HepG2 (cell line): ENCODE results near the gene USP5. TPM values are rescaled to one million over a fixed set of nuclear protein-coding genes. Genes with fewer than 3 reads are reported as not detected.

Experiments
- ATAC-seq: fragments of 200-7000 bp; cut with Tn5 transposase; 3 replicates; pipeline ENCODE4 v1.9.1; 2020; ENCODE audit warnings: mild to moderate bottlenecking, moderate library complexity
- BruUV-seq: library from RNA; stranded (reverse); fragments of 400-500 nt; replicated peaks from 2 replicates; lab custom pipeline; 2021; lab: Mats Ljungman, UMichigan
- CTCF ChIA-PET: fragments of 300-600 bp; formaldehyde crosslinking; extraction: SDS; loops from one replicate; lab custom pipeline; 2021; ENCODE audit warnings: low total read pairs, inconsistent platforms, low intra/inter-chr PET ratio; lab: Yijun Ruan, JAX
- POLR2A ChIA-PET: fragments of 350-600 bp; sonication (Branson Sonifier 250); formaldehyde crosslinking; loops from one replicate; lab custom pipeline; 2020; ENCODE audit warnings: antibody characterized with exemption, inconsistent platforms; lab: Yijun Ruan, JAX
- DNase-seq: peaks from one replicate; pipeline ENCODE4 v3.0.0-alpha.2; 2015; ENCODE audit warnings: low spot score
- FAIRE-seq: peaks from 3 replicates; lab custom pipeline; 2011; peaks lifted over from hg19 to GRCh38; lab: Jason Lieb, UNC
- H2AFZ ChIP-seq: one replicate; pipeline ENCODE4 v1.6.1; 2011; ENCODE audit warnings: low read length, inconsistent platforms
- H3K27ac ChIP-seq: fragments of 300-600 bp; 3 replicates; pipeline ENCODE4 v1.8.0; 2011; ENCODE audit warnings: mixed run types, mild to moderate bottlenecking, mixed read lengths, low read length, inconsistent platforms; ENCODE audit not compliant: insufficient read depth; ENCODE audit errors: extremely low read length
- H3K27me3 ChIP-seq, 2 experiments: fragments of 200-600 bp in 1 of 2; 2 replicates in 1 of 2; 3 replicates in 1 of 2; pipeline versions ENCODE4 v1.6.0 to v1.8.0; 2011; ENCODE audit warnings: low read length in 2 of 2, mild to moderate bottlenecking in 2 of 2, moderate library complexity in 2 of 2, inconsistent platforms in 1 of 2; ENCODE audit not compliant: insufficient read depth in 2 of 2, control insufficient read depth in 1 of 2
- H3K36me3 ChIP-seq, 2 experiments: fragments of 200-600 bp in 1 of 2; replicated peaks in 1 of 2; 2 replicates in 1 of 2; 3 replicates in 1 of 2; pipeline versions ENCODE4 v1.5.1 to v1.8.0; 2011; ENCODE audit warnings: low read length in 2 of 2, inconsistent platforms in 1 of 2; ENCODE audit not compliant: insufficient read depth in 2 of 2, control insufficient read depth in 1 of 2
- H3K4me1 ChIP-seq: 2 replicates; pipeline ENCODE4 v1.5.1; 2012; ENCODE audit warnings: low read length, inconsistent platforms; ENCODE audit not compliant: insufficient read depth
- H3K4me2 ChIP-seq: 2 replicates; pipeline ENCODE4 v1.6.0; 2011; ENCODE audit warnings: low read depth, low read length, inconsistent platforms
- H3K4me3 ChIP-seq, 3 experiments: fragments of 200-600 bp in 1 of 3; sonication (generic), shearing (Covaris generic) in 1 of 3; replicated peaks in 1 of 3; 2 replicates each; pipeline ENCODE4 v1.5.1; 2011 to 2016; ENCODE audit warnings: low read length in 3 of 3, inconsistent platforms in 2 of 3, low read depth in 2 of 3, mild to moderate bottlenecking in 2 of 3, control low read depth in 1 of 3, mixed read lengths in 1 of 3; ENCODE audit not compliant: insufficient read depth in 1 of 3
- H3K79me2 ChIP-seq: one replicate; pipeline ENCODE4 v1.6.1; 2011; ENCODE audit warnings: low read length, inconsistent platforms; ENCODE audit not compliant: insufficient read depth
- H3K9ac ChIP-seq: 2 replicates; pipeline ENCODE4 v1.6.0; 2011; ENCODE audit warnings: mild to moderate bottlenecking, low read depth, low read length, inconsistent platforms; ENCODE audit not compliant: insufficient read depth
- H3K9me3 ChIP-seq: 2 replicates; pipeline ENCODE4 v1.5.1; 2012; ENCODE audit warnings: mild to moderate bottlenecking, low read length
- H4K20me1 ChIP-seq: 2 replicates; pipeline ENCODE4 v1.6.0; 2011; ENCODE audit warnings: inconsistent platforms, mild to moderate bottlenecking, low read length, moderate library complexity; ENCODE audit not compliant: insufficient read depth
- ATAD3A ChIP-seq: sonication (generic); formaldehyde crosslinking; IDR thresholded peaks from 2 replicates; pipeline ENCODE4 v1.4.0; 2020; ENCODE audit warnings: missing genetic modification reagents
- HMG20B ChIP-seq: conservative IDR thresholded peaks from 2 replicates; pipeline ENCODE4 v1.6.1; 2016; ENCODE audit warnings: missing genetic modification reagents, missing compliant biosample characterization
- JUN ChIP-seq: sonication (generic); formaldehyde crosslinking; IDR thresholded peaks from 2 replicates; pipeline ENCODE4 v1.4.0; 2020; ENCODE audit warnings: mild to moderate bottlenecking, missing genetic modification reagents
- PAF1 ChIP-seq: IDR thresholded peaks from 2 replicates; pipeline ENCODE4 v1.6.1; 2016; ENCODE audit warnings: missing genetic modification reagents, missing compliant biosample characterization
- PHF20 ChIP-seq: sonication (generic); formaldehyde crosslinking; IDR thresholded peaks from 2 replicates; pipeline ENCODE4 v1.5.0; 2020; ENCODE audit warnings: mild to moderate bottlenecking, missing genetic modification reagents
- RAD51 ChIP-seq: fragments of 450-650 bp; IDR thresholded peaks from 2 replicates; pipeline ENCODE4 v1.6.1; 2016; ENCODE audit warnings: borderline replicate concordance
- SNAPC5 ChIP-seq: sonication (generic); formaldehyde crosslinking; IDR thresholded peaks from 2 replicates; pipeline ENCODE4 v1.8.1; 2023; ENCODE audit warnings: mild to moderate bottlenecking, missing genetic modification reagents, borderline replicate concordance
- YY1 ChIP-seq: IDR thresholded peaks from 2 replicates; pipeline ENCODE4 v1.6.1; 2011; ENCODE audit warnings: low read length, low read depth, moderate library complexity, mild to moderate bottlenecking; ENCODE audit not compliant: insufficient read depth, insufficient replicate concordance
- ZFX ChIP-seq: sonication (generic); formaldehyde crosslinking; IDR thresholded peaks from 2 replicates; pipeline ENCODE4 v1.4.0; 2020; ENCODE audit warnings: mild to moderate bottlenecking, low read depth, missing genetic modification reagents, moderate library complexity
- ZNF33B ChIP-seq: sonication (generic); formaldehyde crosslinking; IDR thresholded peaks from 2 replicates; pipeline ENCODE4 v1.5.1; 2020; ENCODE audit warnings: mild to moderate bottlenecking, missing genetic modification reagents
- ZNF362 ChIP-seq: sonication (generic); formaldehyde crosslinking; IDR thresholded peaks from 2 replicates; pipeline ENCODE4 v1.4.0; 2020; ENCODE audit warnings: missing genetic modification reagents, mild to moderate bottlenecking, borderline replicate concordance
- WGBS: methylation state at CpG from one replicate; pipeline ENCODE4 v1.1.6; 2017; ENCODE audit warnings: low lambda C conversion rate; 5-methylcytosine and 5-hydroxymethylcytosine counted together
- in situ Hi-C: cut with HindIII; loops from 2 replicates; pipeline ENCODE4 v1.10.0; 2017; ENCODE audit warnings: low pct_unique_long_range_greater_than_20kb; ENCODE audit not compliant: extremely low pct_ligation_motif_present
- intact Hi-C: fragments of 100-400 bp; cut with micrococcal nuclease; formaldehyde crosslinking; loops from one replicate; pipeline ENCODE4 v1.10.0; 2022; ENCODE audit not compliant: unreplicated experiment
- polyA plus RNA-seq, 8 experiments: library from polyadenylated mRNA; depleted of rRNA in 3 of 8; stranded (reverse) in 7 of 8; unstranded in 1 of 8; fragments of >200 nt; fragmentation: Illumina TruSeq in 4 of 8; extraction: Trizol in 4 of 8; gene quantifications; 2 replicates each; pipeline versions ENCODE4 v1.2.1 to v1.2.3, GENCODE V29; 2011 to 2016; ENCODE audit warnings: low read depth in 4 of 8, missing spikeins in 1 of 8, mixed read lengths in 1 of 8; ENCODE audit not compliant: insufficient read depth in 1 of 8
- total RNA-seq, 5 experiments: library from RNA; depleted of rRNA; stranded (reverse); fragments of >200 nt; fragmentation: Illumina TruSeq; extraction: Trizol; gene quantifications; 2 replicates each; pipeline ENCODE4 v1.2.3, GENCODE V29; 2016; ENCODE audit warnings: low read depth in 1 of 5
- TF ChIP-seq, protein P1 (sequence below): IDR thresholded peaks from 2 replicates; pipeline ENCODE4 v1.6.1; 2016; ENCODE audit warnings: low read depth, missing genetic modification reagents, missing compliant biosample characterization

The USP5 gene
- total and polyA plus RNA-seq, 2 of the 13 experiments (the other 11 are each of a cell fraction or from before 2014, with no cell fraction given) = 39.6 to 56.0 TPM

DNA sequence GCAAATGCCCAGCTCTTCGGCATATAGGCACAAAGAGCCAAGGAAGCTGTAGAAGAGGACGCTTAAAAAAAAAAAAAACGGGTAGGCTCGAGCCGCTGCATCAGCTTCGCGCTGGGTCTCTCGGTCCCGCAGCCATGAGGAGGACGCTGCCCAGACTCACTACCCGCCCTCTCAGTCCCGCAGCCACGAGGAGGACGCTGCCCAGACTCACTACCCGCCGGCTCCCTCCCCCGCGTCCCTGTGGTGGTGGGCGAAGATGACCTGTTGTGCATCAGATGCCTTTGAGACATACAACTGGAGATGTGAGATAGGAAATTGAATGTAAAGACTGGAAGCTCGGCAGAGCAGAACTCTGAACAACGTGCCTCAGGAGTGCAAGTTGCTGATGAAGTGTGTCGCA is 32.6 kb downstream of the USP5 start:
- Histone ChIP-seq H3K4me1 (peaks cover 61% of the 10 kb centered on the region), H3K27me3 (no peaks in the 10 kb centered on the region), H4K20me1 (no peaks in the 10 kb centered on the region), H3K79me2 (no peaks in the 10 kb centered on the region), H3K9ac (no peak overlapping the region), H3K4me3 (no peak overlapping the region), H3K9me3 (no peaks in the 10 kb centered on the region), H3K27ac (no peak overlapping the region), H3K36me3 (peaks cover 0 to 1% of the 10 kb centered on the region in 2 experiments; a peak in 2 of 5 replicates), H2AFZ (no peak overlapping the region), H3K4me2 (no peak overlapping the region)
- FAIRE-seq = no peak
- in situ Hi-C loops (no loop called here), intact Hi-C loops (no loop called here)
- no TSS peak for BruUV-seq
- WGBS = 92% methylated on average over 22 of the region's 22 CpGs
- no peak for DNase-seq
- no peak for TF ChIP-seq PHF20 (CRISPR knock-in tag)
- TF ChIP-seq HMG20B (CRISPR knock-in tag) = no peak
- TF ChIP-seq ATAD3A = no peak
- TF ChIP-seq JUN (CRISPR knock-in tag) = no peak
- no peak for TF ChIP-seq ZNF33B
- TF ChIP-seq YY1 = no peak
- no peak for TF ChIP-seq ZNF362 (CRISPR knock-in tag)
- TF ChIP-seq SNAPC5 (CRISPR knock-in tag) = no peak
- TF ChIP-seq PAF1 = no peak
- no peak for TF ChIP-seq ZFX (CRISPR knock-in tag)
- TF ChIP-seq RAD51 = no peak
- TF ChIP-seq, protein P1, sequence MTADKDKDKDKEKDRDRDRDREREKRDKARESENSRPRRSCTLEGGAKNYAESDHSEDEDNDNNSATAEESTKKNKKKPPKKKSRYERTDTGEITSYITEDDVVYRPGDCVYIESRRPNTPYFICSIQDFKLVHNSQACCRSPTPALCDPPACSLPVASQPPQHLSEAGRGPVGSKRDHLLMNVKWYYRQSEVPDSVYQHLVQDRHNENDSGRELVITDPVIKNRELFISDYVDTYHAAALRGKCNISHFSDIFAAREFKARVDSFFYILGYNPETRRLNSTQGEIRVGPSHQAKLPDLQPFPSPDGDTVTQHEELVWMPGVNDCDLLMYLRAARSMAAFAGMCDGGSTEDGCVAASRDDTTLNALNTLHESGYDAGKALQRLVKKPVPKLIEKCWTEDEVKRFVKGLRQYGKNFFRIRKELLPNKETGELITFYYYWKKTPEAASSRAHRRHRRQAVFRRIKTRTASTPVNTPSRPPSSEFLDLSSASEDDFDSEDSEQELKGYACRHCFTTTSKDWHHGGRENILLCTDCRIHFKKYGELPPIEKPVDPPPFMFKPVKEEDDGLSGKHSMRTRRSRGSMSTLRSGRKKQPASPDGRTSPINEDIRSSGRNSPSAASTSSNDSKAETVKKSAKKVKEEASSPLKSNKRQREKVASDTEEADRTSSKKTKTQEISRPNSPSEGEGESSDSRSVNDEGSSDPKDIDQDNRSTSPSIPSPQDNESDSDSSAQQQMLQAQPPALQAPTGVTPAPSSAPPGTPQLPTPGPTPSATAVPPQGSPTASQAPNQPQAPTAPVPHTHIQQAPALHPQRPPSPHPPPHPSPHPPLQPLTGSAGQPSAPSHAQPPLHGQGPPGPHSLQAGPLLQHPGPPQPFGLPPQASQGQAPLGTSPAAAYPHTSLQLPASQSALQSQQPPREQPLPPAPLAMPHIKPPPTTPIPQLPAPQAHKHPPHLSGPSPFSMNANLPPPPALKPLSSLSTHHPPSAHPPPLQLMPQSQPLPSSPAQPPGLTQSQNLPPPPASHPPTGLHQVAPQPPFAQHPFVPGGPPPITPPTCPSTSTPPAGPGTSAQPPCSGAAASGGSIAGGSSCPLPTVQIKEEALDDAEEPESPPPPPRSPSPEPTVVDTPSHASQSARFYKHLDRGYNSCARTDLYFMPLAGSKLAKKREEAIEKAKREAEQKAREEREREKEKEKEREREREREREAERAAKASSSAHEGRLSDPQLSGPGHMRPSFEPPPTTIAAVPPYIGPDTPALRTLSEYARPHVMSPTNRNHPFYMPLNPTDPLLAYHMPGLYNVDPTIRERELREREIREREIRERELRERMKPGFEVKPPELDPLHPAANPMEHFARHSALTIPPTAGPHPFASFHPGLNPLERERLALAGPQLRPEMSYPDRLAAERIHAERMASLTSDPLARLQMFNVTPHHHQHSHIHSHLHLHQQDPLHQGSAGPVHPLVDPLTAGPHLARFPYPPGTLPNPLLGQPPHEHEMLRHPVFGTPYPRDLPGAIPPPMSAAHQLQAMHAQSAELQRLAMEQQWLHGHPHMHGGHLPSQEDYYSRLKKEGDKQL (CRISPR knock-in tag) = no peak
- CTCF ChIA-PET = no interaction called here
- no peak for ATAC-seq
- POLR2A ChIA-PET = interaction anchor here (6.2 kb wide), 1 partner anchor 12 kb away, joined by 47 read pairs; the partner anchor contains the start of gene SPSB2
